Breast epithelium (tissue), 3 donors: Measurements from ENCODE around the gene PLXNC1.

Source experiments
- POLR2A ChIP-seq: fragments of 450-650 bp; IDR thresholded peaks from one replicate; pipeline ENCODE4 v1.6.1; 2016; ENCODE audit warnings: antibody characterized with exemption, mild to moderate bottlenecking, moderate library complexity
- POLR2AphosphoS5 ChIP-seq, 3 donors: sonication (generic); formaldehyde crosslinking; IDR thresholded peaks; one replicate each; pipeline ENCODE4 v1.6.1; 2017; ENCODE audit warnings: antibody characterized with exemption in 3 of 3
- TF ChIP-seq, protein P1 (sequence below), 3 donors: fragments of 450-650 bp; IDR thresholded peaks; one replicate each; pipeline ENCODE4 v1.5.1; 2016 to 2017; ENCODE audit warnings: antibody characterized with exemption in 3 of 3, mild to moderate bottlenecking in 3 of 3, moderate library complexity in 3 of 3

DNA sequence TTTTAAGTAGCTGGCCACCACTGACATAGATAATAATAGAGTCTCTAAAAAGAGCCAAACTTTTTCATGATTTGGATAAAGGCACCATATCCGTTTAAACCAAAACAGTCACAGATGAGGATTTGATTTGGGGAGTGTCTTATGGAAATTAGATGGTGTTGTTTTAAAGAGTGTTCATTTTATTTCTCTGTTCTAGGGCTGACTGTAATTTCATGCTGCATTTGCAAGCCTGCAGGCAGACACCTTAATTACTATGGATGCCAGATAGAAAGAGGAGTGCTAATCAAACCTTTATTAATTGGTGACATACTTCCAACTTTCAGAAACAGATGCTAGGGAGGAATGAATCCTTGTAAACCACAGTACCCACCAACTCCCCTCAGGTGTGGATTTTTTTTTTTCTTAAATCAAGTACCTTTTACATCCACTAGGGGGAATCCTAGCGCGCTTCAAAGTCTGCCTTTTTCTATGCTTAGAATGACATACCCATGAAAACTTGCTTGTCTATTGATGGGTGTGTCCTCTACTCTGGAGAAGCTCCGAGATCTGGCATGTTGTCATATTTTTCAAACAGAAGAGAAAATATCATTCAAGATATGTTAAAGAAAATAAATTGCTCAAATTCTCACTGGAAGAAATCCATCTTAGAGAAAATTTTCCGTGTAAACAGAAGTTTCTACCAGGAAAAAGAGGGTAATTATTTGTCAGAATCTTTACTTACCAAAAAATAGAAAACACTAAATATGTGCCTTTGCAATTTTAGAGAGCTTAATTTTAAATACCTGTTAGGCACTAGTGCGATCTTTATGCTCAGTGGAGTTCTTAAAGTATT, 14.2 kb upstream of the PLXNC1 start:
- TF ChIP-seq, protein P1, sequence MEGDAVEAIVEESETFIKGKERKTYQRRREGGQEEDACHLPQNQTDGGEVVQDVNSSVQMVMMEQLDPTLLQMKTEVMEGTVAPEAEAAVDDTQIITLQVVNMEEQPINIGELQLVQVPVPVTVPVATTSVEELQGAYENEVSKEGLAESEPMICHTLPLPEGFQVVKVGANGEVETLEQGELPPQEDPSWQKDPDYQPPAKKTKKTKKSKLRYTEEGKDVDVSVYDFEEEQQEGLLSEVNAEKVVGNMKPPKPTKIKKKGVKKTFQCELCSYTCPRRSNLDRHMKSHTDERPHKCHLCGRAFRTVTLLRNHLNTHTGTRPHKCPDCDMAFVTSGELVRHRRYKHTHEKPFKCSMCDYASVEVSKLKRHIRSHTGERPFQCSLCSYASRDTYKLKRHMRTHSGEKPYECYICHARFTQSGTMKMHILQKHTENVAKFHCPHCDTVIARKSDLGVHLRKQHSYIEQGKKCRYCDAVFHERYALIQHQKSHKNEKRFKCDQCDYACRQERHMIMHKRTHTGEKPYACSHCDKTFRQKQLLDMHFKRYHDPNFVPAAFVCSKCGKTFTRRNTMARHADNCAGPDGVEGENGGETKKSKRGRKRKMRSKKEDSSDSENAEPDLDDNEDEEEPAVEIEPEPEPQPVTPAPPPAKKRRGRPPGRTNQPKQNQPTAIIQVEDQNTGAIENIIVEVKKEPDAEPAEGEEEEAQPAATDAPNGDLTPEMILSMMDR (IDR thresholded peaks at IDR 0.05) = peak; percentile 62 to 81 (median 73)
- no peak for TF ChIP-seq POLR2AphosphoS5 (IDR thresholded peaks at IDR 0.05)
- TF ChIP-seq POLR2A = no peak
